GDM1 (cell line): Measurements from ENCODE around the gene KCTD16.

Source experiments
- DNase-seq: peaks from one replicate; lab custom pipeline; 2025; lab: John Stamatoyannopoulos, UW

The KCTD16 gene

DNA sequence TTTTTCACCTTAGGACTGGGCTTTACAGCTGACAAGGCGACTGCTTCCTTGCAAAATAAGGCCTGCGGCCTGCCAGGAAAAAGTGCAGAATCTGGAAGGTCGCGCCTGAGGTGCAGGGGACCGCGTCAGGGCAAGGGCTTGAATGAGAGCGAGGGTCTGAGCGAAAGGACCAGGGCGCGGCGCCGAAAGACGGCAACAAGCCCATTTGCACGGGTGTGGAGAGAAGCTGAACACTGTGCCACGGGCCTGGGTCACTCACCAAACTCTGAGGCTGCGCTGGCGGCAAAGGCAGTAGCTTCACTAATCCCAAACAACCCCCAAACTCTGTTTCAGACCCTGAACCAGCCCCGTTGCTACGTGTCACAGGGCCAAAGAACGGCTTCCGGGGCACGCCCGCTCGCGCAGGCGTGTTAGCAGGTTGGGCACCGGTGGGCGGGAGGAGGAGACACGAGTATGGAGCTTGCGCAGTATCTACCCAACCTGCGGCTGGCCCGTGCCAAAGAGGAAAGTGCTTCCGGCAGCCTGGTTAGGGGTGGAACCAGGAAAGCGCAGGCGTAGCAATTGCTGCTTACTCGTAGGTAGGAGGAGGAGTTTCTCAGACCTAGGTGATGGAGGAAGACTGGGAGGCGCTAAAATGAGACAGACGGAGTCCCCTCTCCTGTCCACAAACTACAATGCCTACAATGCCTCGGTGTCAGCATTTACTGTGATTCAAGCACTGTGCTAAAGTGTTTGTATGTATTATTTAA lies at the start of gene KCTD16, which contains the start of gene YIPF5:
Gene KCTD16 (plus strand): TSS at position 598 of the 749 bp plus-strand sequence.
Gene YIPF5 (minus strand): TSS at position 384 of the 749 bp plus-strand sequence. CDS start 704 bp downstream, outside the sequence.
- DNase-seq: peak; percentile 91

- DNase-seq: no peak
Observed at GRCh38 chr5:144121577-144121976, 49.1 kb upstream of the KCTD16 start.

DNA sequence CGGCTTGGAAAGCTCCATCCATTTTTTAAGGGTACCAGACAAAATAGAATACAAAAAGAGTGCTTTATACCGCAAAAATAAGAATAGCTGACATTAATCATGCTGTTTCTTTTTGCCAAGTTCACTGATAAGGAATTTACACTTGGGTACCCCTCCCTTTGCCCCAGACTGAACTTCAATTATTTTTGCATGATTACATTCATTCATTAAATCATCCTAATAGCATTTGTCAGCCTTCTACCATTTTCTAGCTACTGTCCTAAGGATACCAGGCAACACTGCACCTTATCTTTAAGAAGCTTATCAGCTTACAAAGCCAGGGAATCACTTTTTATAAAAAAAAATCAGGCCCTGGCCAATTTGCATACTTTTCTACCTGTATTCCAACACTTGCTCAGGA lies 48.6 kb upstream of the KCTD16 start:
- no peak for DNase-seq

GRCh38 chr5:144122641-144123040 lies 48.0 kb upstream of the KCTD16 start:
- DNase-seq: no peak

DNA sequence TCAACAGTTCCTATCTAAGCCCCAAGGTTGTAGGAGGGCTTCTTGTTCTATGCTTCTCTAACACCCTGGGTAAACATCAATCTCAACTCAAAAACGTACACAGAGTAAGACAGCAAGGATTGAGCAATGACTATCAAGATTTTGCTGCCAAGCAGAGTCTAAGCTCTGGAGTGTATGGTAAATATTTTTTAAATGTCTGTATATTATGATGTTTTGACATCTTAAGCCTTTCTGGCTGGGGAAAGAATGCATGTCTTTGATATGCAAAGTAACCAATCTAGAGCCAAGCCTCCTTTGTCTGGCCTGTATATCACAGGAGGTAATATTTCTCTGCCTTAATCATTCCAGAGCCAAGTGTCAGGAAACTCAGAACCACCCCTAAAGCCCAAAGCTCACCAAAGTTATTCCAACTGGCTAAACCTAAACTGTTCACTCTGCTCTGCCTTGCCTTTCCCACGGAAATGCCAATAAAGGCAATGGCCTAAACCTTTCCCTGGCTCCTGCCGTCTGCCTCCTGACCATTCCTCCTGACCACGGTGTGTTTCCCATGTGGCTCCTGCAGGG lies 45.4 kb upstream of the KCTD16 start:
- DNase-seq: no peak

DNA sequence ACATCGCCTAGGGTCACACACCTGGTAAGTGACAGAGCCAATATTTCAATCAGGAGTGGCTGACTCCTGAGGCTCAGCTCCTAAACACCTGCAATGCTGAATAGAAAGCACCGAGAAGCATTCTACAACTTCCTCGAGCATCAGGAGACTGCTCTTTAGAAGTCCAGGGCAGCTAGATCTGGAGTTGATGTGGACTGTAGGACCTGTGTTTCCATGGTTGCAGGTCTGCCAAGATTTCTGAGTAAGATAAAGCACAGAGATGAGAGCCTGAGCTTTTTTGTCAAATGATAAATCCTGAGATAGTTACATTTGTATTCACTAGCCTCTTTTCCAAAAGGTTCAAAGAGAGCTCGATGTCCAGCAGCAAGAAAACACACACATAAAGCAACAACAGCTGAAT lies 44.0 kb upstream of the KCTD16 start:
- DNase-seq: no peak

- DNase-seq: no peak
Observed at GRCh38 chr5:144128844-144129243, 41.8 kb upstream of the KCTD16 start.

- no peak for DNase-seq
Observed at GRCh38 chr5:144130306-144130705, 40.4 kb upstream of the KCTD16 start.

GRCh38 chr5:144131261-144131660 lies 39.4 kb upstream of the KCTD16 start:
- no peak for DNase-seq

DNA sequence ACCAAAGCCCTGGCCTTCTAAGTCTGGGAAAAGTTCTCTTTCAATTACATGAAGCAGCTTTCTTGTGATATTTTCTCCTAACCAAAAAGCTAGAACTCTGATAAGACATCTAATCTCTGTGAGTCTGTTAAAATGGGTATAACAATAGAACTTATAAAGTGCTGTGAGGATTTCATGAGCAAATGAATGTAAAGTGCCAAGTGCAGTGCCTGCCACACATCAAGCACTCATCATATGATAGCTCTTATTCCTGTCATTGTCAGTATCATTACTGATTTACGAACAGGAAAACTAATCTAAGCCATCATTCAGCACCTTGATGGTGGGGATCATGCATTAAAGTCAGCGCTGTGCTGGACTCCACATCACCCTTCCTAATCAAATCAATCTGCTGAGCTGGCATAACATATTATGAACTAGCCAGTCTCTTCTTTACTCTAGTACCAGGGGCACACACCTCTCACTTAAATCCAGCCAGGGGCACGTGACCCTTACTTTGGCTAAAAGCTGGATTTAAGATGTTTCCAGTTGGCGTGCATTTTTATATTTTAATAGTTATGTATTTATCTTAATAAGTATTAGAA lies 37.5 kb upstream of the KCTD16 start:
- DNase-seq: no peak

DNA sequence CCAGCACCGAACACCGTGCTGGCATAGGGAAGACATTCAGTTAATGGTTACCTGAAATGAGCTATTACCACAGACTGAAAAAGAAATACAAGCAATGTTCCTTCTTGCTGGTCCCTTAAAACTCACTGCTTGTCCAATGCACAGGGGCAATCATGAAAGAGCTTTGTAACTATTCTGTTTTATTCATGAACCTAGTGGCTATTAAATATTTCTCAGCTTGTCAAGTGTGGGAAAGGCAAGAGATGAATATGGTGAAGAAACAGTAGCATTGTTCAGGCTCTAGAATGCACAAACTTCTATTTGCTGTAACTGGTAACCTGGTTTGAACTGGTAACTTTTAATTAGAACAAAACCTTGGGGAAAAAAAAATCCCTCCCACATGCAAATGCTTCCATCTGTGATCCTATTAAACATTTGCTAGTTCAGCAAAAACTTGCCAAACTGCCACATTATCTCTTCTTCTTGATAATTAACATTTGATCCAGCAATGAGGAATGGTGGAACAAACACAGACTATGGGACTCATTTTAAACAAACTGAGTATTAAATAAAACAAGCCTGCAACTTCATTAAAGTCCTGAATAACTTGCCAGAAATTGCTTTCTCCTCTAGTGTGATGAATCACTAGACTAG lies 36.4 kb upstream of the KCTD16 start:
- no peak for DNase-seq

DNA sequence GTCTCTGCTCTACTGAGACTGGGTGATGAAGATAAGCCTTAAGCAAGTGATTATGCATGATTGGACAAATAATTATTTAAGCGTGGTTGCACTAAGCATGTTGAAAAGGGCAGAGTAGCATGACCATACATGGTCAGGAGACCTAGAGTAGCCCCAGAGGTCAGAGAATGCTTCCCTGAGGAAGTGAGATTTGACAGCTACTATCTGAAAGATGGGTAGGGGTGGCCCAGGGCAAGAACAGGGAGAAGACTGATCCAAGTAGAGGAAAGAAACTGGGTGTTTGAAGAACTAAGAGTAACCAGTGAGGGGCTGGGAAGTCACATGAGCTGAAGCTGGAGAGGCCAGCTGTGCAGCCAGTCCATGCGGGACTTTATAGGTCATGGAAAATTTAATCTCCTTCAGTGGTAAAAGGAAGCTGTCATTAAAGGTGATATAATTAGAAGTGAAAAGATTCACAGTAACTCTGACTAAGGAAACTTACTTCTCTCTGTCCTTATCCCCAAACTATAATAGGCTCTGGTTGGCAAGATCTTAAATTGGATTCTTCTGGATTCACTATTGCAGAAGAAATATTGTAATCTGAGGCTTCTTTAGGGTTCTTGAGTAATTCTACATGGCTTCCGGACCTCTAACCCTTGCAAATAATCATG lies 35.4 kb upstream of the KCTD16 start:
- DNase-seq: no peak

- no peak for DNase-seq
Observed at GRCh38 chr5:144139586-144139985, 31.1 kb upstream of the KCTD16 start.

GRCh38 chr5:144141585-144141984 lies 29.1 kb upstream of the KCTD16 start:
- DNase-seq: no peak

- DNase-seq: no peak
Observed at GRCh38 chr5:144142139-144142823, 28.4 kb upstream of the KCTD16 start.

DNA sequence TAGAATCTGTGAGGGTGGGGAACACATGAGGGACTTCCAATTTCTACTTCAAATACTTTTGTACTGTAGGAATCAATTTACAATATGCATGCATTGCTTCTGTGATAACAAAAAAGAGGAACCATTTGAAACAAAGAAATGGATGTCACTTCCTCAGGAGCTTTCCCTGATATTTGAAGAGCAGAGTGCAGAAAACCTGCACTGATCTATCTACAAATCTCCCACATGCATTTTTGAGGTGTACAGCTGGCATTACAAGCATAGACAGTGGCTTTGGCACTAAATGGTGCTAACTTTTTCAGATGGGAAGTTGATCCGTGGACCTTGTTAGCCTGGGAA lies 27.9 kb upstream of the KCTD16 start:
- no peak for DNase-seq

DNA sequence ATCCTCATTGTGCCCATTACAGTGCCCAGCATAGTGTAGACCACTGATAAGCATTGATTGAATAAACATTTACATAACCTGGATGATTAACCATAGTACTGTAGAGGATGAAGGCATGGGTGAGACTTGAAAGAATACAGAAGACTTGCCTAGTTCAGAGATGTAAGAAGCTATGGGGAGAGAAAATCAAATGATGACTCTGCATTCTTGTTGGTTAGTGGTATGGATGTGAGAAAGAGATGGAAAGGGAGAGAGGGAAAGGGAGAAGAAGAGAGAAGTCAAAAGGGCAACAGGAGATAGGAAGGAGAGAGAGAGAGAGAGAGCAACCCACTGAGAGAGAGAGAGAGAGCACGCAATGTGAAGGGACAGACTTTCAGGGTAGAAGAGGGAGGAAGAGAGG lies 27.0 kb upstream of the KCTD16 start:
- no peak for DNase-seq

DNA sequence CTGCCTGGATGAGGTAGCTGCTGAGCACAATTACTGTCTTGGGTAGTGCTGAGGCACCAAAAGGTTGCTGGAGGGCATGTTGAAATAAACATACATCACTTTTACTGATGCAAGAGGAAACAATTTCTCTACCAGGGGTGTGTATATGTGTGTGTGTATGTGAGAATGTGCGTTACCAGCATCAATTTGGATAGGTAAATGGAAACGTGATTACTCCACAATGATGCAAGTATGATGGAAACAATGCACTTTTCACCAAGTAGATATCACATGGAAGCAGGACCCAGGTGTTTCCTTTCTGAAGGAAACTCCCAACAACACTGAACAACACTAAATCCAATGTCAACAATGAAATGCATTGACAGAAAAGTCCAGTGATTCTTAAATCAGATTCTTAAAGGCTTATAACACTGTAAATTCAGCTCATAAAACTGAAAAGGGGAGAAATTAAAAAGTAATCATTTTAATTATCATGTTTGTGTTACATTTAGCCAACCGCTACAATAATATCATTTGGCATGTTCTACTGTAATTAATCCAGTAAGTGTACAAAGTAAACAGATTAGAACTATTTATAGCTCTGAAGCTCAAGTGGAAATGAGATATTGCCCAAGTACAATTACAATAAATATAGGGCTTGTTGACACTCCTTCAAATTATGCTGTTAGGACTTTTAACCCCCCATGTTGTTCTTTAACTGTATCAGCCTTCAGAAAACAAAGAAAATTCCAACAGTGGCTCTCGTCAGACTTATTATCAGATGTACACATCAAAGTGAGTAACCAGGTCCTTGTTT lies 25.5 kb upstream of the KCTD16 start:
- no peak for DNase-seq

DNA sequence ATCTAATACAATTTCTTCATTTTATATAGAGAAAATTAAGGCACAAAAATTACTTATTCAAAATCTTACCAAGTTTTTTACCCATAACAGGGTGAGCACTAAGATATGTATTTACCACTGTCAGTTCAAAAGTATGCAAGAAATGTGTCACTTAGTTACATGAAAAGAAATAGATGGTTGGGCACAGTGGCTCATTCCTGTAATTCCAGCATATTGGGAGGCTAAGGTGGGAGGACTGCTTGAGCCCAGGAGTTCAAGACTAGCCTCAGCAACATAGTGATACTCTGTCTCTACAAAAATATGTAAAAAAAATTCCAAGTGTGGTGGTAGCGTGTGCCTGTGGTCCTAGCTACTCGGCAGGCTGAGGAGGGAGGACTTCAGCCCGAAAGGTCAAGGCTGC lies 19.6 kb upstream of the KCTD16 start:
- DNase-seq: no peak

- no peak for DNase-seq
Observed at GRCh38 chr5:144156767-144157171, 13.9 kb upstream of the KCTD16 start.

DNA sequence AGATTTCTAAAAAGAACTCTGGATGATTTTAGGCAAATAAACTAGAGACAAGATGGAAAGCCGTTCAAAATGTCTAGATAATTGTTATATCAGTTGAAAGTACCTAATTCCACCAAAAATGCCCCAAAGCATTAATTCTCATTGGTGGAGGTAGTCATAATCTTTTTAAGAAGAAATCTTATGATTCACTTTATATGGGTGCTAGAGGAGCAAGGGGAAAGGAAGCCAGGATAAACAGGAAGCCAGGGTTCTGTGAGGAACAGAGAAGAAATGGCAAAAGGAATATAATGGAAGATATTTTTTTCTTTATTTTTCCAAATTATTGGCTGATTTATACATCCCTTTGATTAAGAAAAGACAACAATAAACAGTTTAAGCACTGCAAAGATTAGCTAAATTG lies 8.0 kb upstream of the KCTD16 start:
- DNase-seq: no peak
